ENCODE data around the gene C1orf116.

The C1orf116 gene

GRCh38 chr1:207020709-207021107, 11.8 kb downstream of the C1orf116 start:
- no peak for DNase-seq (ENCODE audit: low read depth in 2 of 2, low spot score in 1 of 2)

- no peak for DNase-seq (ENCODE audit: low read depth in 2 of 2, low spot score in 1 of 2)
Observed at GRCh38 chr1:207020065-207020708, 12.4 kb downstream of the C1orf116 start.

- no peak for DNase-seq (ENCODE audit: low read depth in 2 of 2, low spot score in 1 of 2)
Observed at GRCh38 chr1:207019661-207020060, 12.9 kb downstream of the C1orf116 start.

- DNase-seq (ENCODE audit: low read depth in 2 of 2, low spot score in 1 of 2): no peak
Observed at GRCh38 chr1:207019161-207019560, 13.4 kb downstream of the C1orf116 start.

- no peak for DNase-seq (ENCODE audit: low read depth in 2 of 2, low spot score in 1 of 2)
Observed at GRCh38 chr1:207018707-207019106, 13.8 kb downstream of the C1orf116 start.

- DNase-seq (ENCODE audit: low read depth in 2 of 2, low spot score in 1 of 2): no peak
Observed at GRCh38 chr1:207017615-207018559, 14.7 kb downstream of the C1orf116 start.

GRCh38 chr1:207015791-207016190, 16.8 kb downstream of the C1orf116 start:
- DNase-seq (ENCODE audit: low read depth in 2 of 2, low spot score in 1 of 2): no peak

- DNase-seq (ENCODE audit: low read depth in 2 of 2, low spot score in 1 of 2): no peak
Observed at GRCh38 chr1:207014728-207015127, 17.8 kb downstream of the C1orf116 start.

- no peak for DNase-seq (ENCODE audit: low read depth in 2 of 2, low spot score in 1 of 2)
Observed at GRCh38 chr1:207013321-207014085, 19.1 kb downstream of the C1orf116 start.

- no peak for DNase-seq (ENCODE audit: low read depth in 2 of 2, low spot score in 1 of 2)
Observed at GRCh38 chr1:207010726-207011125, 21.8 kb downstream of the C1orf116 start.

- no peak for DNase-seq (ENCODE audit: low read depth in 2 of 2, low spot score in 1 of 2)
Observed at GRCh38 chr1:207009945-207010344, 22.6 kb downstream of the C1orf116 start.

- DNase-seq (ENCODE audit: low read depth in 2 of 2, low spot score in 1 of 2): no peak
Observed at GRCh38 chr1:207009182-207009850, 23.2 kb downstream of the C1orf116 start.

GRCh38 chr1:207007352-207008033, 25.1 kb downstream of the C1orf116 start:
- DNase-seq (ENCODE audit: low read depth in 2 of 2, low spot score in 1 of 2): no peak

GRCh38 chr1:207006914-207007313, 25.6 kb downstream of the C1orf116 start:
- DNase-seq (ENCODE audit: low read depth in 2 of 2, low spot score in 1 of 2): no peak

- DNase-seq (ENCODE audit: low read depth in 2 of 2, low spot score in 1 of 2): no peak
Observed at GRCh38 chr1:207006083-207006482, 26.5 kb downstream of the C1orf116 start.

GRCh38 chr1:207004931-207005830, 27.4 kb downstream of the C1orf116 start:
- DNase-seq (ENCODE audit: low read depth in 2 of 2, low spot score in 1 of 2): no peak

- DNase-seq (ENCODE audit: low read depth in 2 of 2, low spot score in 1 of 2): no peak
Observed at GRCh38 chr1:207003210-207003609, 29.3 kb downstream of the C1orf116 start.

- DNase-seq (ENCODE audit: low read depth in 2 of 2, low spot score in 1 of 2): no peak
Observed at GRCh38 chr1:207002724-207003146, 29.8 kb downstream of the C1orf116 start.

- DNase-seq (ENCODE audit: low read depth in 2 of 2, low spot score in 1 of 2): no peak
Observed at GRCh38 chr1:207001492-207002245, 30.9 kb downstream of the C1orf116 start.
